ENCODE data around the gene COL27A1.

- TF ChIP-seq CTCF (IDR thresholded peaks at IDR 0.05) = no peak
- no peak for TF ChIP-seq POLR2A (IDR thresholded peaks at IDR 0.05)
- no peak for TF ChIP-seq POLR2AphosphoS5 (IDR thresholded peaks at IDR 0.05)
Measured at GRCh38 chr9:114171500-114171899, 16.2 kb downstream of the COL27A1 start.
